GM21423 (cell line): ENCODE measurements around the gene ADAMTS17.
"Not testable (repeated sequence)": the region's sequence is repeated elsewhere in the genome, so short reads cannot be mapped to it uniquely, and the experiment has no call there.

Source experiments
- ATAC-seq: cut with Tn5 transposase; IDR thresholded peaks from one replicate; pipeline ENCODE4 v1.9.1; 2021; ENCODE audit warnings: mild to moderate bottlenecking, moderate library complexity; ENCODE audit not compliant: unreplicated experiment

ADAMTS17 gene

GRCh38 chr15:99983886-99984286 lies 357.9 kb downstream of the ADAMTS17 start:
- no peak for ATAC-seq

- ATAC-seq: no peak
Observed at GRCh38 chr15:99983171-99983885, 358.4 kb downstream of the ADAMTS17 start.

GRCh38 chr15:99982662-99983061 lies 359.1 kb downstream of the ADAMTS17 start:
- ATAC-seq: no peak

GRCh38 chr15:99981839-99982658 lies 359.7 kb downstream of the ADAMTS17 start:
- ATAC-seq: no peak

GRCh38 chr15:99981191-99981647 lies 360.6 kb downstream of the ADAMTS17 start:
- ATAC-seq: no peak

GRCh38 chr15:99980752-99981151 lies 361.0 kb downstream of the ADAMTS17 start:
- ATAC-seq: no peak

GRCh38 chr15:99979886-99980285 lies 361.9 kb downstream of the ADAMTS17 start:
- ATAC-seq: not testable (repeated sequence)

GRCh38 chr15:99979371-99979770 lies 362.4 kb downstream of the ADAMTS17 start:
- ATAC-seq: no peak

- ATAC-seq: no peak
Observed at GRCh38 chr15:99978426-99978825, 363.3 kb downstream of the ADAMTS17 start.

- no peak for ATAC-seq
Observed at GRCh38 chr15:99977929-99978328, 363.8 kb downstream of the ADAMTS17 start.

- no peak for ATAC-seq
Observed at GRCh38 chr15:99976811-99977271, 364.9 kb downstream of the ADAMTS17 start.

GRCh38 chr15:99976000-99976399 lies 365.8 kb downstream of the ADAMTS17 start:
- no peak for ATAC-seq

- no peak for ATAC-seq
Observed at GRCh38 chr15:99974246-99974645, 367.5 kb downstream of the ADAMTS17 start.

GRCh38 chr15:99973351-99973750 lies 368.4 kb downstream of the ADAMTS17 start:
- no peak for ATAC-seq

GRCh38 chr15:99970891-99971430 lies 370.8 kb downstream of the ADAMTS17 start:
- ATAC-seq: no peak

- ATAC-seq: no peak
Observed at GRCh38 chr15:99969261-99969920, 372.4 kb downstream of the ADAMTS17 start.

GRCh38 chr15:99967841-99968371 lies 373.9 kb downstream of the ADAMTS17 start:
- no peak for ATAC-seq

GRCh38 chr15:99966815-99967214 lies 375.0 kb downstream of the ADAMTS17 start:
- ATAC-seq: no peak

- no peak for ATAC-seq
Observed at GRCh38 chr15:99965376-99965775, 376.4 kb downstream of the ADAMTS17 start.

GRCh38 chr15:99963976-99964375 lies 377.8 kb downstream of the ADAMTS17 start:
- no peak for ATAC-seq
